ENCODE data around the gene CHAD.
A peak's percentile ranks its signal among the peaks of the same experiment; 100 is the strongest.
"Not testable (repeated sequence)": the region's sequence is repeated elsewhere in the genome, so short reads cannot be mapped to it uniquely, and the experiment has no call there.

Gene CHAD

DNA sequence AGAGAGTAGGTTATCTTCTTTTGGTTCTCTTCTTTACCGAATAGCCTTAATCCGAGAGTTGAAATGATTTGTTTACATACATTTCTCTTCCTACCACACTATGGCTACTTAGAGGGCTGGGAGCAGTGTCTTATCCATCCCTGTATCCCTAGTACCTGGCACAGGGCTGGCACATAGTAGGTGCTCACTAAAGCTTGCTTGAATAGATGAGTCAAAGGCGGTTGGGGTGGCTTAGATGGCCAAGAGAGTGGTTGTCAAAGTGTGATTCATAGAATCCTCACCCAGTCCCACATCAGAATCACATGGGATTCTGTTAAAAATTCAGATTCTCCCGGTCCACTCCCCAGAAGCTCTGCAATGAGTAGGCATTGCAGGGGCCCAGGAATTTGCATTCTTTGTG is 11.1 kb downstream of the CHAD start:
- peak; percentile 17 for DNase-seq (ENCODE audit: low read depth)

DNA sequence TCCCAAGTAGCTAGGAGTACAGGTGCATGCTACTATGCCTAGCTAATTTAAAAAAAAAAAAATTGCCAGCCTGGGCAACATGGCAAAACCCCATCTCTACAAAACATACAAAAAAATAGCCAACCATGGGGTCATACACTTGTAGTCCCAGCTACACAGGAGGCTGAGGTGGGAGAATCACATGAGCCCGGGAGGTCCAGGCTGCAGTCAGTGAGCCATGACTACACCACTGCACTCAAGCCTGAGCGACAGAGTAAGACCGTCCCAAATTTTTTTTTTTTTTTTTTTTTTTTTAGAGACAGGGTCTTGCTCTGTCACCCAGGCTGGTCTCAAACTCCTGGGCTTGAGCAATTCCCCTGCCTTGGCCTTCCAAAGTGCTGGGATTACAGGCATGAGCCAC is 14.8 kb downstream of the CHAD start:
- no peak for DNase-seq (ENCODE audit: low read depth)

DNA sequence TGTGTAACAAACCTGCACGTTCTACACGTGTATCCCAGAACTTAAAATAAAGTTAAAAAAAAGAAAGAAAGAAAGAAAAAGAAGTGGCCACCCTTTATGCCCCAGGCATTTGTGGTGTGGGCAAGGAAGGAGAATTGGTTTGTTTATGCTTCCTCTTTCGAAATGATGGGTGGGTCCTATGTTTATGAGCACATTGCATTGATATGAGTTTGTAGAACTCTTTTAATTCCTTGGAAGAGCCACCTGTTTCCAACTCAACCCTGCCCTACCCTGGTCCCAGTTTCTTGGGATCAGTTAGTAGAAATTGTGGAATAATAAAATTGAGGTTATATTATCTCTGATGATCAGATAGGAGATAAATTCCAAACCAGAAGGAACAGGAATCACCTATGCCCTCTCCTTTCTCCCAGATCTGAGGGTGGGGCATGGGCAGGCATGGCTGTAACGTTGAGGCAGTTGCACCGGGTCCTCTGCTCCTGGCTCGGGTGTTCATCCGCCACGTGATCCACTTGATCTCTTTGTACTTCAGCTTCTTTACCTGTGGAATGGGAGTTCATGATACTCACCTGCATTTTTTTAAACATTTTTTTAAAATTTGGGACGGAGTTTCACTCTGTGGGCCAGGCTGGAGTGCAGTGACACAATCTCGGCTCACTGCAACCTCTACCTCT is 15.9 kb downstream of the CHAD start:
- DNase-seq (ENCODE audit: low read depth): peak; percentile 64

DNA sequence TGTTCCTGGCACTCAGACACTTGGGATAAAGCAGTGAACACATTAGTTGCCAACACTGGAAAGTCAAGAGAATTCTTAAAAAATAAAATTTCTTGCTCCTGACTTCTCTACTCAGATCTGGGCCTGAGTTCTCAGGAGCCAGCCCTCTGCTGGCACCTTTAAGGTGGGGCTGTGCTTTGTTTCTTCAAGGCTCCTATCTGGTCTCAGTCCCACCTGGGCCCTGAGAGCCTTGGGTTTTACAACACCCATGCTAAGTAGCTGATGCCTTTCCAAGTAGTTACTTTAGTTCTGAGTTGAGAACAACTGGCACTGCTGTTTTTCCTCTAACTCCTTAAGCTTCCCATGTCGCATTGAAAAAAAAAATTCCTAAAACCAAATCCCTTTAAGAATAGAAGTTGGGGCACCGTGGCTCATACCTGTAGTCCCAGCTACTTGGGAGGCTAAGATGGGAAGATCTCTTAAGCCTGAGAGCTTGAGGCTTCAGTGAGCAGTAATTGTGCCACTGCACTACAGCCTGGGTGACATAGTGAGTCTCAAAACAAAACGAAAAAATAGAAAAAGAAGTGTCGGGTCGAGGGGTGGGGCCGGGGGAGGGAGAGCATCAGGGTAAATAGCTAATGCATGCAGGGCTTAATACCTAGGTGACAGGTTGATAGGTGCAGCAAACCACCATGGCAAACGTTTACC is 16.6 kb downstream of the CHAD start:
- no peak for DNase-seq (ENCODE audit: low read depth)

DNA sequence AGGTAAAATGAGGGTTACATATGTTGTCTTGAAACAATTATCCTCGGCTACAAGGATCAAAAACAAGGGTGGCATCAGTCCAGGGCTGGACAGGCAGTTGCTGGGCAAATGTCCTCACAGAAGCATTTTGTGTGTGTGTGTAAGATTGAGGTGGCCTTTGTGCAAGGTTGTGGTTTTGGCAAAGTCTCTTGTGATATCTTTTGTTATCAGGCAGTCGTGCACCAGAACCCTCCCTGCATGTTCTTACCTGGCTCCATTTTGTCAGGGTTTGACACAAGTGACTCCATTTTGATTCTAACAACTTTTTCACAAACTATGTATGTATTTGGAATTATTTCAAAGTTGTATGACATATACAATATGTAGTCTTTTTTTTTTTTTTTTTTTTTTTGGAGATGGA is 20.0 kb downstream of the CHAD start:
- no peak for DNase-seq (ENCODE audit: low read depth)

GRCh38 chr17:50447870-50448595 is 20.6 kb downstream of the CHAD start:
- no peak for DNase-seq (ENCODE audit: low read depth)

- DNase-seq (ENCODE audit: low read depth): no peak
These were observed 22.9 kb downstream of the CHAD start for GRCh38 chr17:50445730-50446325.

DNA sequence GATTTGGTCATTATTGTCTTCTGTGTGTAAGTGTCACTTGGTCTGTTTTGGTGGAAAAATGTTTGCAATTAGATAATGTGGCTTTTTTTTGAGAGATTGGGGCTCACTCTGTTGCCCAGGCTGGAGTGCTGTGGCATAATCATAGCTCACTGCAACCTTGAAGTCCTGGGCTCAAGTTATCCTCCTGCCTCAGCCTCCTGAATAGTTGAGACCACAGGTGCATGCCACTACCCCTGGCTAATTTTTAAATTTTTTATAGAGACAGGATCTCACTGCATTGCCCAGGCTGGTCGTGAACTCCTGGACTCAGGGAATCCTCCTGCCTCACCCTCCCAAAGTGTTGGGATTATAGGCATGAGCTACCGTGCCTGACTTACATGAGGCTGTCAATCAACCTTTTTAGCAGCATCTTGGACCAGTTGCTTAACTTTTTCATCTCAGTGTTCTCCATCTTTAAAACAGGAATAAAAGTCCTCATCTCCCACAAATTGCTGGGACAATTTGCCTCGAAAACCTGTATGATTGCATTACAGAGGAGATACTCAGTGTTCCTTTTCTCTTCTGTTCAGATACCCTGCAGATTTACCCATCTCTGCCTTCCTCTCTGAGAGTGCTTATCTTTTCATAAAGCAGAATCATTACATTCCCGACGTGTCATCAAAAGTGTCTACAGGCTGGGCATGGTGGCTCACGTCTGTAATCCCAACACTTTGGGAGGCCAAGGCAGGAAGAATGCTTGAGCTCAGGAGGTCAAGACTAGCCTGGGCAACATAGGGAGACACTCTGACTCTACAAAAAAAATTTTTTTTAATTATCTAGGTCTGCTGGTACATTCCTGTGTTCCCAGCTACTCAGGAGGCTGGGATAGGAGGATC is 23.6 kb downstream of the CHAD start:
- DNase-seq (ENCODE audit: low read depth): no peak

- DNase-seq (ENCODE audit: low read depth): no peak
These were observed 25.1 kb downstream of the CHAD start for GRCh38 chr17:50443505-50443974.

DNA sequence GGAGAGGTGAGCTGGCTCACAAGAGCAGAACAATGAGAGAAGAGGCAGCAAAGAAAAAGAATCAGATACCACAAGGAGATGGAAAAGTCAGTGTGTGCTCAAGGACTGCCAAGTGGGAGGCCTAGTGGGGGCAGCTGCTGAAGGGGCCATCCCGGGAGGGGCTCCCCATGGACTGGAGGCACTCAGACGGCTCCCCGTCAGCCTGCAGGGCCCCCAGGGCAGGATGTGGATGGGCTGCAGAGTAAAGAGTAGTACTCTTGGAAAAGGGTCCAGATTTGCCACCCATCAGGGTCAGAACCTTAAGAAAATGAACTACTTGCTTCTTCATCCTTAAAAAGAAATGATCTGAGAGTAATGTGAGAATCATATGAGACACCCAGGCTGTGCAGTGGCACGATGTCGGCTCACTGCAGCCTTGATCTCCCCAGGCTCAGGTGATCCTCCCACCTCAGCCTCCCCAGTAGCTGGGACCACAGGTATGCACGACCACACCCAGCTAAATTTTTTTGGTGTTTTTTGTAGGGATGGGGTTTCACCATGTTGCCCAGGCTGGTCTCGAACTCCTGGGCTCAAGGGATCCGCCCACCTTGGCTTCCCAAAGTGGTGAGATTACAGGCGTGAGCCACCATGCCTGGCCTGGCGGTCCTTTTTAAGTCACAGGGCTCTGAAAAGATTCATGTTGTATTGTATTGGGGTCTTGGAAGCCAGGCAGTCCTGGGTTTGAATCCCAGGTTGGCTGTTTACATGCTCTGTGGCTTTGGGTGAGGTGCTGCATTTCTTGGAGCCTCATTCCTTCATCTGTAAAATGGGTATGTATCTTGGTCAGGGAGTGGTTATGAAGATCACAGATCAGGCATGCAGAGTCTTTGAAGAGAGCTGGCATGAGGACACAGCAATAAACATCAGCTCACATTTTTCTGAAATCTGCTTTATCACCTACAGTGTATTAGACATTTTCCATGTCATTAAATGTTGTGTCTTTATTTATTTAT is 27.5 kb downstream of the CHAD start:
- DNase-seq (ENCODE audit: low read depth): no peak

DNA sequence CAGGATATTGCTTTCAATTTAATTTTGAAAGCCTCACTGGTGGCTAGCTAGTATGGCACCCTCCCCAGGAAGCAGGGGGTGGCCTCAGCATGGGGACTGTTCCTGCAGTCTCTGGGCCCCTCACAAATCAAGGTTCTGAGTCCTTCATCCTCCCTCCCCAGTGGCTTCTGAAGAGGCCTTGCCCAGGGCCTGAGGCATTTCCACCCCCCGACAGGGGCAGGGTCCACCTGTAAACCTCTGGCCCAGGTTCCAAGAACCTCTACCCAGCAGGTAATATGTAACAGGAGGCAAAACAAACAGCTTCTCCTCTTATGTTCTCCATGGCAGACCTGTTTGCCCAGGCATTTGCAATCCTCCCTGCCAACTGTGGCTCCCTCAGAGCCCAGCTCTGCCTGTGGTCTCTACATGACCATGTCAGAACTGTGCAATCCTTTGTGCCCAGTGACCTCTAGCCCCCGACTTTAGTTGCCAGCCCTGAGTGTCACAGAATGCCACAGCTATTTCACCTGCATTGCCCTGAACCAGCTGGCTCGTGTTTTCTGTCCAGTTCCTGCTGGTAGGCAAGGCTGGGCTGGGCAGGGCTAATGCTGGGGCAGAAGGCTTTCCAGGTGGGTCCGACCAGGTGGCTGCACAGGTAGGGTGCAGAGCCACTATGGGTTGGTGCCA is 28.4 kb downstream of the CHAD start:
- no peak for DNase-seq (ENCODE audit: low read depth)

DNA sequence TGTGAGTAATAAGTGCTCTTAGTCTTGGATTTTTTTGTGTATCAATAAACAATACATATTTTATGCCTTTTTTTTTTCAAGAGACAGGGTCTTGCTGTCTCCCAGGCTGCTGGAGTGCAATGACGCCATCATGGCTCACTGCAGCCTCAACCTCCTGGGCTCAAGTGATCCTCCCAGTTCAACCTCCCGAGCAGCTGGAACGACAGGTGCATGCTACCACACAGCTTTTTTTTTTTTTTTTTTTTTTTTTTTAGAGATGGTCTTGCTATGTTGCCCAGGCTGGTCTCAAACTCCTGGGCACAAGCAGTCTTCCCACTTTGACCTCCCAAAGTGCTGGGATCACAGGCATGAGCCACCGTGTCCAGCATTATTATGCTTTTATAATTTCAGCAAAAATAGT is 29.7 kb downstream of the CHAD start:
- no peak for DNase-seq (ENCODE audit: low read depth)

DNA sequence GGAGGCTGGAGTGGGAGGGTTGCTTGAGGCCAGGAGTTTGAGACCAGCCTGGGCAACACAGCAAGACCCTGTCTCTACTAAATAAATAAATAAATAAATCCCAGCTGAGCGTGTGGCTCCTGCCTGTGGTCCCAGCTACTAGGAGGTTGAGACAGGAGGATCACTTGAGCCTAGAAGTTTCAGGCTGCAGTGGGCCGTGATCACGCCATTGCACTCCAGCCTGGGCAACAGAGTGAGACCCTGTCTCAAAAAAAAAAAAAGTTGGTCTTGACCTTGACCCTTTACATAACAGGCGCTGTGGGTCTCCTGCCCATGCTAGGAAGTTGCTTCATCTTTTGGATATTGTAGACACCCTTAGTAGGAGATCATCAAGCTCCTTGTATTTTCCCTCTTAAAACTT is 31.3 kb downstream of the CHAD start:
- no peak for DNase-seq (ENCODE audit: low read depth)

GRCh38 chr17:50432125-50432762 is 36.4 kb downstream of the CHAD start:
- DNase-seq (ENCODE audit: low read depth): no peak

DNA sequence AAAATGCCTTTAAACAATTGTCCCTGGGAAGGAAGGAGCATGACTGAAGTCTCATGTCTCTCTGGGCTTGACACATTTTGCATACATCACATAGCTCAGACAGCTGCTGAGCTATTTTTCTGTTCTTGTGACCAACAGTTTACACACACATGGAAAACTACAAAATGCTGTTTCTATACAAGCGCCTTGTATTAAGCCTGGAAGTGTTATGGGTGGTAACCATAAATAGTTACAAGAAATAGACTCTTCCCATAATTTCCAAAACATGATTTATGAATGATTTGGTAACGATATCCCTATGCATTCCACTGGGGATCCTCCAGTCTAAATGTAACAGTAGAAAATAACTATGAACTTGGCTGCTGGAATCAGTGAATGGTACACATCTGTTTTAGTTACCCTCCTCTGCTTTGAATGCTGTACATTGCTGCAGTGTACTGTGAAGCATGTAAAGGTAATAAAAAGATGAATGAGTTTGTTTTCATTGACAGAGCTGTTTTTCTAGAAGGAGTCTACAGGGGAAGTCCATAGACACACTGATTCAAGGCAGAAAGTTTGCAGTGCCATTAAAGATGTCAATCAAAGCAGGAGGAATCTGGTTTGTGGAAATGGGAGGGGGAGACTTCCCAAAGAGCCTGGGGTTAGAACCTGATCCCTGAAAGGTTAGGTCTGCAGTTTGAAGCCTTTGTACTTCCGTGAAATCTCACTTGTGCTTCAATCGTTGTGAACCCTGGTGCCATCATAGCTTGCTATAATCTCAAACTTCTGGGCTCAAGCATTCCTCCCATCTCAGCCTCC is 37.7 kb downstream of the CHAD start:
- no peak for DNase-seq (ENCODE audit: low read depth)

GRCh38 chr17:50429793-50430192 is 38.9 kb downstream of the CHAD start:
- DNase-seq (ENCODE audit: low read depth): no peak

GRCh38 chr17:50428831-50429424 is 39.8 kb downstream of the CHAD start:
- DNase-seq (ENCODE audit: low read depth): no peak

DNA sequence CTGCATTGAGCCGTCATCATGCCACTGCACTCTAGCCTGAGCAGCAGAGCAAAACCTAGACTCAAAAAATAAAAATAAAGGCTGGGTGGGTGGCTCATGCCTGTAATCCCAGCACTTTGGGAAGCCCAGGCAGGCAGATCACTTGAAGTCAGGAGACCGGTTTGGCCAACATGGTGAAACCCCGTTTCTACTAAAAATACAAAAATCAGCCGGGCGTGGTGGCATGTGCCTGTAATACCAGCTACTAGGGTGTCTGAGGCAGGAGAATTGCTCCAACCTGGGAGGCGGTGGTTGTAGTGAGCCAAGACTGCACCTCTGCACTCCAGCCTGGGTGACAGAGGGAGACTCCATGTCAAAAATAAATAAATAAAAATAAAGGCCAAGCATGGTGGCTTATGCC is 40.6 kb downstream of the CHAD start:
- DNase-seq (ENCODE audit: low read depth): not testable (repeated sequence)
